NCI-H460 (cell line): Measurements from ENCODE around the gene MCC. TPM values are rescaled to one million over a fixed set of nuclear protein-coding genes. Genes with fewer than 3 reads are reported as not detected.
"Not testable (repeated sequence)": the region's sequence is repeated elsewhere in the genome, so short reads cannot be mapped to it uniquely, and the experiment has no call there.

ENCODE experiments used
- DNase-seq: peaks from one replicate; pipeline ENCODE4 v3.0.0-alpha.2; 2016; ENCODE audit warnings: low read depth; ENCODE audit errors: extremely low read depth
- total RNA-seq: library from RNA; depleted of rRNA; stranded (reverse); fragments of >200 nt; shearing (Covaris generic); gene quantifications from 2 replicates; pipeline ENCODE4 v1.2.3, GENCODE V29; 2014

MCC gene
- total RNA-seq, 1 experiment from 2014 or later = 19.5 TPM

GRCh38 chr5:113102121-113102531 lies 386.1 kb downstream of the MCC start:
- no peak for DNase-seq

GRCh38 chr5:113100981-113101380 lies 387.3 kb downstream of the MCC start:
- no peak for DNase-seq

GRCh38 chr5:113099822-113100221 lies 388.4 kb downstream of the MCC start:
- no peak for DNase-seq

GRCh38 chr5:113098378-113098777 lies 389.9 kb downstream of the MCC start:
- no peak for DNase-seq

GRCh38 chr5:113095831-113096230 lies 392.4 kb downstream of the MCC start:
- no peak for DNase-seq

- no peak for DNase-seq
Observed at GRCh38 chr5:113093558-113093957, 394.7 kb downstream of the MCC start.

- DNase-seq = no peak
Observed at GRCh38 chr5:113092683-113093082, 395.6 kb downstream of the MCC start.

GRCh38 chr5:113091622-113092021 lies 396.6 kb downstream of the MCC start:
- no peak for DNase-seq

- no peak for DNase-seq
Observed at GRCh38 chr5:113090336-113091106, 397.7 kb downstream of the MCC start.

- no peak for DNase-seq
Observed at GRCh38 chr5:113089653-113090335, 398.5 kb downstream of the MCC start.

GRCh38 chr5:113087976-113088514 lies 400.2 kb downstream of the MCC start:
- no peak for DNase-seq

GRCh38 chr5:113085880-113086409 lies 402.3 kb downstream of the MCC start:
- no peak for DNase-seq

GRCh38 chr5:113085084-113085414 lies 403.2 kb downstream of the MCC start:
- no peak for DNase-seq

- DNase-seq = no peak
Observed at GRCh38 chr5:113084402-113085083, 403.7 kb downstream of the MCC start.

- DNase-seq = no peak
Observed at GRCh38 chr5:113083481-113083880, 404.8 kb downstream of the MCC start.

- DNase-seq = no peak
Observed at GRCh38 chr5:113082547-113082905, 405.7 kb downstream of the MCC start.

GRCh38 chr5:113081881-113082546 lies 406.2 kb downstream of the MCC start:
- no peak for DNase-seq

- no peak for DNase-seq
Observed at GRCh38 chr5:113081091-113081839, 407.0 kb downstream of the MCC start.

GRCh38 chr5:113076649-113077048 lies 411.6 kb downstream of the MCC start:
- not testable (repeated sequence) for DNase-seq

GRCh38 chr5:113075019-113075418 lies 413.2 kb downstream of the MCC start:
- no peak for DNase-seq
